Activated naive CD8-positive, alpha-beta T cell treated with anti-CD3 and anti-CD28 coated beads, Interleukin-2, amount 50 U/mL, for 24 hours (primary cell): ENCODE measurements around the gene TTLL12.

Experiments used
- ATAC-seq: fragments of 150-1000 bp; cut with Tn5 transposase; one replicate; pipeline ENCODE4 v1.10.0; 2021
- DNase-seq: peaks from one replicate; pipeline ENCODE4 v3.0.0; 2021
- H3K27ac Mint-ChIP-seq: one replicate; pipeline ENCODE4 v1.8.0; 2021; ENCODE audit warnings: mild to moderate bottlenecking, mixed read lengths
- H3K27me3 Mint-ChIP-seq: one replicate; pipeline ENCODE4 v1.8.0; 2021; ENCODE audit warnings: mixed read lengths
- H3K36me3 Mint-ChIP-seq: one replicate; pipeline ENCODE4 v1.8.0; 2021; ENCODE audit warnings: low read depth, mixed read lengths
- H3K4me1 Mint-ChIP-seq: one replicate; pipeline ENCODE4 v1.8.0; 2021; ENCODE audit warnings: mixed read lengths
- H3K4me3 Mint-ChIP-seq: one replicate; pipeline ENCODE4 v1.8.0; 2021; ENCODE audit warnings: mild to moderate bottlenecking, moderate library complexity, mixed read lengths
- H3K9me3 Mint-ChIP-seq: one replicate; pipeline ENCODE4 v1.8.0; 2021; ENCODE audit warnings: mixed read lengths

TTLL12 gene

DNA sequence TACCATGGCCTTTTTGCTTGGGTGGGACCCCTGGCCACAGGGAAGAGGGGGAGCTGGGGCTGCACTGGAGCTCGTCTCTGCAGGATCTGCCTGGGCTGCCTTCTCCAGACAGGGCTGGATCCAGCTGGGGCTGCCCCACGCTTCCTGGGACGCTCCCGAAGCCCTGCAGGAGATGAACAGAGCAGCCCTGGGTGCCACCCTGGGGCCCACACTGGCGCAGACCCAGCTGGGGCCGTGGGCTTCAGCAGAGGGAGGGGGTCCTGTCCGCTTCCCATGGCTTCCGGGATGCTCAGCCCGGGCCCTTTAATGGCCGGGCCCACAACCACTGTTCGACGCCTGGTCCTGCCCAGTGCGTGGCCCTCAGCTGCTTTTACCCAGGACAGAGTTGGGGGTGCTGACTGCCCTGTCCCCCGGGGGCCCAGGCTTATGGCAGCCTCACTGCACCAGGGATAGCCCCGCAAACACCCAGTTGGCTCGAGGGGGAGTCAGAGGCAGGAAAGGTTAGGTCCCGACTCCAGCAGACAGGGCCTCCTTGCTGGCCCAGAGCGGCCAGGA lies 23.6 kb downstream of the TTLL12 start:
- DNase-seq (no peak), ATAC-seq (no peak)
- Mint-ChIP-seq H3K4me1 (no peaks in the 10 kb centered on the region), H3K27ac (no peak overlapping the region), H3K9me3 (no peaks in the 10 kb centered on the region), H3K4me3 (no peak overlapping the region), H3K27me3 (no peaks in the 10 kb centered on the region), H3K36me3 (peaks cover 8% of the 10 kb centered on the region)

DNA sequence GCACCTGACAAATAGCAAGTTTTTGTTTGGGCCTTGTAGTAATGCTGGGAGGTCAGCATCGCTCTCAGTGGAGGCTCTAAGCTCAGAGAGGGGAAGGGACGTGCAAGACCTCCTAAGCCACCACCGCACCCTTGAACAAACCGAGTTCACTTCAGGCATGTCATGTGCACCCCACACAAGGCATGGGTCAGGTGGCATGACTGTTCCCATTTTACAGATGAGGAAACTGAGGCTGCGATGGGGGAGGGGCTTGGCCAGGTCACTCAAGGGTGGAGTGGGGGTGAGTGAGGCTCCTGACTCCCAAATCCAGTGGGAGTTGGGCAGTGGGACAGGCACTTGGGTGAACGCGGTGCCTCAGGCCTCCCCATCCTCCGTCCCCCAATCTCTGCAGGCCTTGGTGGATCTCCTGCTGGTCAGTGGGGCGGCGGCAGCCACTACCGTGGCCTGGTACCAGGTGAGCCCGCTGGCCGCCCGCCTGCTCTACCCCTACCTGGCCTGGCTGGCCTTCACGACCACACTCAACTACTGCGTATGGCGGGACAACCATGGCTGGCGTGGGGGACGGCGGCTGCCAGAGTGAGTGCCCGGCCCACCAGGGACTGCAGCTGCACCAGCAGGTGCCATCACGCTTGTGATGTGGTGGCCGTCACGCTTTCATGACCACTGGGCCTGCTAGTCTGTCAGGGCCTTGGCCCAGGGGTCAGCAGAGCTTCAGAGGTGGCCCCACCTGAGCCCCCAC lies 24.4 kb downstream of the TTLL12 start:
- ATAC-seq: no peak
- Mint-ChIP-seq H3K36me3 (peaks cover 8% of the 10 kb centered on the region), H3K27me3 (no peaks in the 10 kb centered on the region), H3K9me3 (no peaks in the 10 kb centered on the region), H3K4me3 (no peak overlapping the region), H3K27ac (no peak overlapping the region), H3K4me1 (no peaks in the 10 kb centered on the region)
- no peak for DNase-seq

DNA sequence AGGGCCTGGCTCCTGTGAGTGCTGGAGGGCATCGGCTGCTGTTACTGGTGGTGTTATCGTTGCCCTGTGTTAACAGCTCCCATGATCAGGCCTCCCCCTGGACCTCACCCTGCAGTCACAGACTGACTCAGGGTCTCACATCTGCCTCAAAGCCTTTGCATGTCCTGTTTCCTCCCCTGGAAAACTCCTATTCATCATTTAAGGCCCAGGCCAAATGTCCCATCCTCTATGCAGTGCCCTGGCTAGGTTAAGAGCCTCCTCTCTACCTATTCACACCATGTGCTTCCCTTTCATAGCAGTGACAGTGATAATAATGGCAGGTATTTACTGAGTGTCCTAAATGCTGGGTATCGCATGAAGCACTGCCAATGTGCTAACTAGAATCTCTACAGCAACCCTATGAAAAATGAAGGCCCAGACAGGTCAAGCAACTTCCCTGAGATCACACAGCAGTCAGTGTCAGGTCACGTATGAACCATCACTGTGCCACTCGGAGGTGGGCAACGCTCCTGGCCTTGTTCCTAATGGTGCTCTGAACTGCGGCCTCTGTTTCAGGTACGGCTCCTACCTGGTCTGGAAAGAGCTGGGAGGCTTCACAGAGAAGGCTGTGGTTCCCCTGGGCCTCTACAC lies 26.3 kb downstream of the TTLL12 start:
- ATAC-seq (no peak), DNase-seq (no peak)
- peaks cover 5% of the 10 kb centered on the region for H3K4me1 Mint-ChIP-seq
- no peak overlapping the region for H3K4me3 Mint-ChIP-seq
- H3K36me3 Mint-ChIP-seq: peaks cover 8% of the 10 kb centered on the region
- no peaks in the 10 kb centered on the region for H3K9me3 Mint-ChIP-seq
- H3K27ac Mint-ChIP-seq: no peak overlapping the region
- no peaks in the 10 kb centered on the region for H3K27me3 Mint-ChIP-seq

DNA sequence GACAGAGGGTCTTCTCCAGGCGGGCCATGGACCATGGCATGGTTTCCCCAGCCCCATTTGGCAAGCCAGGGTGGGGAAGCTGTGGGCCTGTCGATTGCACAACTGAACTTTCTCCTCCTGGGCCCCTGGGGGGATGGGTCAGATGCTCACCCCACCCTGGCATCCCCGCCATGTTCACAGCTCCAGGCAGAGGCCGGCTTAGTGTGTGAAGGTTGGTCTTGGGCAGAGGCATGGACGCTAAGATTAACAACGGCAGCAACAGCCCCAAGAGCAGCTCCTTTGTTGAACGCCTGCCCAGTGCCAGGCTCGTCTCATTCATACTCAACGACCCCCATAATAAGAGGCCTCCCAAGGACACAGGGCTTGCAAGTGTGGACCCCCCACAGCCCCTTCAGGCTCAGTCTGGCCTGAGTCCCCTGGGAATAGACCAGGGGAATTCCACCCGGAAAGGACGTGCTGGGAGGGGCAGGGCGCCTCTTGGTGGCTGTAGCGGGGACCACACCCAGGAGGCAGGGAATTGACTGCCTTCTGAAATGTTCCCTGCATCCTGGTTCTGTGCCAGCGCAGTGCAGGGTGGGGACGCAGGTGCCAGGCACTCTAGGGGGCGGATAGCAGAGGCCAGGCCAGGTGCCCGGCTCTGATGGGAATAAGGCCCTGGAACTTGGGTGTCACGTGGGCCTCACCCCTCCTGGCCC lies 27.3 kb downstream of the TTLL12 start:
- no peak for DNase-seq
- Mint-ChIP-seq H3K4me3 (no peak overlapping the region), H3K27me3 (no peaks in the 10 kb centered on the region), H3K4me1 (peaks cover 10% of the 10 kb centered on the region), H3K27ac (no peak overlapping the region), H3K36me3 (peaks cover 8% of the 10 kb centered on the region), H3K9me3 (no peaks in the 10 kb centered on the region)
- ATAC-seq: no peak

DNA sequence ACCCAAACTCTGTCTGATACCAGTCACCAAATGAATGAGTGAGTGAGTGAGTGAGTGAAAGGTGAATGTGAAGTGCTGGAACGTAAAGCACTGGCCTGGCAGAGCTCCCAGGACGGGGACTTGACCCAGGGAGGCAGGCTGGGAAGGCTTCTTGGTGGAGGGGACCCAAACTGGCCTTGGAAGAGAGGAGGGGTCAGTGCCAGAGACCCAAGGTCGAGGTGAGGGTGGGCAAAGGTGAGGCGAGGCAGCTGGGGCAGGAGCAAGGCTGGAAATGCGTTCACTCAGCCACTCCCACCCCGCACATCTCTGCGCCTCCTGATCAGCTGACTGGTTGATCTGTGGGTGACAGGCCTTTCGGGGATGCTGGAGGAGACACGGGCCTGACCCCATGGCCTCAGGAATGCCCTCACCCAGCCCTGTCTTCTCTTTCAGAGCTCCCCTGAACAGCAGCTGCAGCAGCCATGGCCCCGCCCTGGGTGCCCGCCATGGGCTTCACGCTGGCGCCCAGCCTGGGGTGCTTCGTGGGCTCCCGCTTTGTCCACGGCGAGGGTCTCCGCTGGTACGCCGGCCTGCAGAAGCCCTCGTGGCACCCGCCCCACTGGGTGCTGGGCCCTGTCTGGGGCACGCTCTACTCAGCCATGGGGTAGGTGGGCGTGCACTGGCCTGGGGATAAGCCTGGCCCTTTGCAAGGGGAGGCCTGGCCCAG lies 28.0 kb downstream of the TTLL12 start:
- no peaks in the 10 kb centered on the region for H3K27me3 Mint-ChIP-seq
- no peaks in the 10 kb centered on the region for H3K9me3 Mint-ChIP-seq
- H3K4me1 Mint-ChIP-seq: peaks cover 12% of the 10 kb centered on the region
- ATAC-seq: no peak
- DNase-seq: no peak
- no peak overlapping the region for H3K27ac Mint-ChIP-seq
- peaks cover 7% of the 10 kb centered on the region for H3K36me3 Mint-ChIP-seq
- H3K4me3 Mint-ChIP-seq: no peak overlapping the region

DNA sequence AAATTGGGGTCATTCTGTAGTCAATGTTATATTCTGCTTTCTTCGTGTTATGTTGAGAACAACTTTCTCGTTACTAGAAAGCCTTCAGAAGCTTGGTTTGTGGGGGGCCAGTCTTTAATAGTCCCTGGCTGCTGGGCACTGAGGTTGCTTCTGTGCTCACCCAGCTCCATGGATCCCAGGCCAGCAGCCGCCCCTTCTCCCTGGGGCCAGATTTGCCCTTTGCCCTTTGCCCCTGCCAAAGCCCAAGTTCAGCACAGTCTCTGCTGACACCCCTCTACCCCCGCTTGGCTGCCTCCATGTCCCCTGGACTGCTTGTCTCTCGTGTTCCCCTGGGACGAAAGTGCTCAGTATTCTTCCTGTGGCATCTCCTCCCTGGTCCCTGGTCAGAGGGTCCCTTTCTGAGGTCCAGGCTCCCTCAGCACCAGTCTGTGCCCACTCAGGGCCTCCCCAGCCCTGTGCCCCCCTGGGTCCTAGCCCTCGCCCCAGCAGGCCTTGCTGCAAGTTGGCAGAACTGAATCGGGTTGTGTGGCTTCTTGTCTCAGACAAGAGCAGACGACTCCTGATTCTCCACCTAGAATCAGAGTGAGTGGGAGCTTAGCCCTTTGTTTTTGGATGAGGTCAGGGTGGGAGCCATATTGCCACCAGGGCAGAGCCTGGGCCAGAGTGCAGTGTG lies 28.9 kb downstream of the TTLL12 start:
- no peak for DNase-seq
- Mint-ChIP-seq H3K27ac (no peak overlapping the region), H3K4me3 (no peak overlapping the region), H3K36me3 (peaks cover 5% of the 10 kb centered on the region), H3K27me3 (no peaks in the 10 kb centered on the region), H3K4me1 (peaks cover 14% of the 10 kb centered on the region), H3K9me3 (no peaks in the 10 kb centered on the region)
- ATAC-seq: no peak

DNA sequence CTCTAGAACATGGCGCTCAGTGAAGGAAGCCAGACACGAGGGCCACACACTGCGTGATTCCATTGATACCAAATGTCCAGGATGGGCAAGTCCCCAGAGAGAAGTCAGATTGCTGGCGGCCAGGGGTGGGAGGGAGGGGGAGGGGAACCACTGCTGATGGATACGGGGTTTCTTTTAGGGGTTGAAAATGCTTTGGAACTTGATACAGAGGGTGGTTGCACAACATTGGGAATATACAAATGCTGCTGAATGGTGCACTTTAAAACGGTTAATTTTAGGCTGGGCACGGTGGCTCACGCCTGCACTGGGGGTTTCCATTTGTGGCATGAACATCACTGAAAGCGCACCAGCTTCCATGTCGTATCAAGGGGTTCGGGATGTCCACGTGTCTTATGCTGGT lies 30.5 kb downstream of the TTLL12 start:
- peaks cover 2% of the 10 kb centered on the region for H3K36me3 Mint-ChIP-seq
- ATAC-seq: no peak
- DNase-seq: no peak
- H3K27ac Mint-ChIP-seq: no peak overlapping the region
- no peaks in the 10 kb centered on the region for H3K27me3 Mint-ChIP-seq
- peaks cover 20% of the 10 kb centered on the region for H3K4me1 Mint-ChIP-seq
- H3K4me3 Mint-ChIP-seq: no peak overlapping the region
- no peaks in the 10 kb centered on the region for H3K9me3 Mint-ChIP-seq

DNA sequence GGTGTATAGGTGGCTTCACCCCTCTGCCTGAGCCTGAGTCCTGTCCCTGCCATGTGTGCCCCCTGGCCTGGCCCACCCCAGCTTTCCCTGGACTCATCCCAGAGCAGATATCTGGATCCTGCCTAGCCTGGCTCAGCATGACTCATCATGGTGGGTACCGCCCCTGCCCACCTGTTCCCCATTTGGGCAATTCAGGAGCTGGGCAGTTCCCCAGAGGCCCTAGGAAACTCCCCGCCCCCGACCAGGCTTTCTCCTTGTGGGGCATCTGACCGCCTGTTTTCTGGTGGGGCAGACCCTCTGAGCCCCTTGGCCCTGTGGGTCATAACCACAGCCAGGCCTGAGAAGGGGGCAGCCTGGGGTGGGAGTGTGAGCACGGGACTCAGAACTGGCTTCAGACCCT lies 31.1 kb downstream of the TTLL12 start:
- H3K9me3 Mint-ChIP-seq: no peaks in the 10 kb centered on the region
- ATAC-seq (no peak), DNase-seq (peak; percentile 16)
- peaks cover 2% of the 10 kb centered on the region for H3K36me3 Mint-ChIP-seq
- H3K27ac Mint-ChIP-seq: no peak overlapping the region
- H3K27me3 Mint-ChIP-seq: no peaks in the 10 kb centered on the region
- peaks cover 24% of the 10 kb centered on the region for H3K4me1 Mint-ChIP-seq
- H3K4me3 Mint-ChIP-seq: no peak overlapping the region

DNA sequence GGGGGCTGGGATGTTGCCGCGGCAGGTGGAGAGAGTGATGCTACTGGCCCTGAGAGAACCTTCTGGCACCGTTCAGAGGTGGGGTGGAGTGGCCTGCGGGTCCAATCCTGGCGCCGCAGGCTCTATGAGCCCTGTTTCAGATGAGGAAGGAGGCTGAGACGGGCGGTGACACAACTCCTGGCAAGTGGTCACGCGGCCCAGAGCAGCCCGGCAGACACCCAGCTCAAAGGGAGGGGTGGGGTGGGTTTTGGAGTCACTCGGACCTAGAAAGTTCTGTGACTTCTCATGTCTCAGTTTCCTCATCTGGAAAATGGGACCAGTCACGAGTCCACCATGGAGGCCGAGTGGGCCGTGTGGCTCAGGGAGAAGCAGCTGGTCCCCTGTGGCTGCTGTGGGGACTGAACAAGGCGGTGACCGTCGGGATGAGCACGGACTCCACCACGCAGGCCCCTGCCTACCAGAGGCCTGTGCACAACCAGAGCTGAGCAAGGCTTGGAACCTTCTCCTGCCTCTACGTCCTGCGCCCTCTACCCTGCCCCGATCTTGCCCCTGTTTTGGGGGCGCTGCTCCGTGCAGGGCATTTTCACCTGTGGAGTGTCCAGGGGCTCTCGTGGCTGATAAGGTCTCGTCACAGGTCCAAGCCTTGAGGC lies 31.9 kb downstream of the TTLL12 start:
- Mint-ChIP-seq H3K4me3 (no peak overlapping the region), H3K27ac (no peak overlapping the region), H3K4me1 (peaks cover 28% of the 10 kb centered on the region), H3K9me3 (no peaks in the 10 kb centered on the region), H3K27me3 (no peaks in the 10 kb centered on the region), H3K36me3 (peaks cover 2% of the 10 kb centered on the region)
- no peak for DNase-seq
- ATAC-seq: no peak

DNA sequence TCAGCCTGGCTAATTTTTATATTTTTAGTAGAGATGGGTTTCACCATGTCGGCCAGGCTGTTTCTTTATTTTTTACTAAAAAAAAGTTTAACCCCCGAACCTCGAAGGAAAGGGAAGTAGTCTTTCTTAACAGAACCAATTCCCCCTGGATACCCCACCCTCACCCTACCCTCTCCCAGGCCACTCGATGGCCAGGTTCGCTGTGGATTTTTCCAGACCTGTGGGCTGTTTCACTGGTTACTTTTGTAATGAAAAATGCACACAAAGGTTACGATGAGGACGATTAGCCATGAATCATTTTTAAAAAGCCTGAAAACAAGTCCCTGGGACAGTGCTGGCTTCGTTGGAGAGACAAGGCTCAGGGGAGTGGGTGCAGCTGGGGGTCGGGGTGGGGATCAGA lies 33.0 kb downstream of the TTLL12 start:
- H3K4me3 Mint-ChIP-seq: no peak overlapping the region
- peaks cover 2% of the 10 kb centered on the region for H3K36me3 Mint-ChIP-seq
- H3K4me1 Mint-ChIP-seq: peaks cover 28% of the 10 kb centered on the region
- ATAC-seq (no peak), DNase-seq (no peak)
- no peaks in the 10 kb centered on the region for H3K27me3 Mint-ChIP-seq
- no peak overlapping the region for H3K27ac Mint-ChIP-seq
- no peaks in the 10 kb centered on the region for H3K9me3 Mint-ChIP-seq

DNA sequence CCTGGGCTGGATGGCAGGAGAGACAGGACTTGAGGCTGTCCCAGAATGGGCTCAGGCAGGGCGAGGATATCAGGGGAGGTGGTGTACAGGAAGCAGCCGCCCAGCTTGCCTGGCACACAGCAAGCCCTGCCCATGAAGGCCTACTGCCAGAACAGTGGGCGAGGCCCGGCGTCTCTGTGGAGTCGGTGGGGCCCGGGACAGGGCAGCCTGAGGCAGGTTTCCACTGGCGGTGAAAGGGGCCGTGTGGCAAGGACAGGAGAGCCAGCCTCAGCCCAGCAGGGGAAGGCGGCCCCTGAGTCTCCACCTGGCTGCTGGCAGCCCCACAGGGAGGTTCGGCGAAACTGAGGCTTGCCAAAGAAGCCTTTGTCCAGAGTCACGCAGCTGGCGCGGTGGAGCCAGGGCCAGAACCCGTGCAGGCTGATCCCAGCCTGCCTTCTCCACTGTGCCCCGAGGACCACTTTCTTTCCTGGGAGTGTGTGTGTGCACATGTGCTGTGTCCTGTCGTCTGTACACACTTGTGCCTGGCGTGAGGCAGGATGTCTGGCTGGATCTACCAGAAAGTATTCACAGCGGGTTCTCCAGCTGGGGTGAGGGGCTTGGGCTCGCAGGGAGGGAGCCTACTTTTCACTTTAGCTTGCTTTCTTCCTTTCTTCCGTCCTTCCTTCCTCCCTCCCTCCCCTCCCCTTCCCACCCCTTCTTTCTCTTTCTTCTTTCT lies 34.4 kb downstream of the TTLL12 start:
- Mint-ChIP-seq H3K36me3 (no peaks in the 10 kb centered on the region), H3K27me3 (no peaks in the 10 kb centered on the region), H3K9me3 (no peaks in the 10 kb centered on the region), H3K4me1 (peaks cover 39% of the 10 kb centered on the region), H3K4me3 (peak overlapping the region; percentile 82), H3K27ac (peak overlapping the region; percentile 52)
- peak; percentile 88 for ATAC-seq
- DNase-seq: peak; percentile 66

DNA sequence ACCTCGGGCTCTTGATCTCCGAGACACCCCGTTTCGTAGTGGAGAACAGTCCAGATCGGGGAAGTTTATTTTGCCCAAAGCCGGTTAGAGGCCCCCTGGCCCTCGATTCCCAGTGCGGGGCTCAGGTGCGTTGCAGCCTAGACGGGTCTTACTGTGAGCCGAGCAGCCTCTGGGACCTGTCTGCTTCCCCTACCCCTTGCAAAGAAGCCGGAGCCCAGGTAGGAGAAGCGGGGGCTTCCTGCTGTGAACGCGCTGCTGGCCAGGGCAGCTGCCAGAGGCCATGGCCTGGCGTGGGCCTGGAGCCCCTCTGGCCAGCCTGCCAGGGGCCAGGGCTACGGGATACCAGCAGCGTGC lies 35.0 kb downstream of the TTLL12 start:
- no peaks in the 10 kb centered on the region for H3K36me3 Mint-ChIP-seq
- peak overlapping the region; percentile 82 for H3K4me3 Mint-ChIP-seq
- peak overlapping the region; percentile 52 for H3K27ac Mint-ChIP-seq
- H3K4me1 Mint-ChIP-seq: peaks cover 44% of the 10 kb centered on the region
- ATAC-seq (peak; percentile 3), DNase-seq (peak; percentile 23)
- no peaks in the 10 kb centered on the region for H3K9me3 Mint-ChIP-seq
- no peaks in the 10 kb centered on the region for H3K27me3 Mint-ChIP-seq

DNA sequence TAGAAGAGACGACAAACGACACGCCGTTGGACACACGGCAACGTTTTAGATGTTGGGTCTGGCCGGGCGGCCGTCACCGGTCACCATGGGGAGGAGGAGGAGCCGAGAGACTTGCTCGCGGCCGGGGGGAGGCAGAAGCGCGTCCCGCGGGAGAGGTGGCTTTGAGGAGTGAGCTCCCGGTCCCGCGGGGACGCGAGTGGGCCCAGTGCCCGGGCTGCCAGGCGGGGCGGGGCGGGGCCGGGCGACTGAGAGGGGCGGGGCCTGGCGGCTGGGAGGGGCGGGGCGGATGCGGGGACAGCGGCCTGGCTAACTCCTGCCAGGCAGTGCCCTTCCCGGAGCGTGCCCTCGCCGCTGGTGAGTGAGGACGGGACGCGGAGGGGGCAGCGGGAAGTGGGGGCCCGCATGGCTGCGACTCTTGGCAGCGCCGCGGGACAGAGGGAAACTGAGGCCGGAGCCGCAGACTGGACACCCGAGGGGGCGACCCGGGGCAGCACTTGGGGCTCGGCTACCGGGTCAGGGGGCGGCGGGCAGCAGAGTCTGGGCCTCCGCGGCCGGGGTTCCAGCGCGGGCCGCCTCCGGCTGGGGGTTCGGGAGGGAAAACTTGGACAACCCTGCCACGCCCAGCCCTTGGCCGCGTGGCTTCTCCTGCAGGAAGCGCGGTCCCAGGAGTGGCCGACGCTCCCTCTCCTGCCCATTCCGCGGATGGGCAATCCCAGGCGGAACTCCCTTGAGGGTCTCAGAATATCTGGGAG lies 35.5 kb downstream of the TTLL12 start, which contains the start of gene TSPO:
Gene TSPO, plus strand, starts transcription at position 309 of the 752 bp plus-strand sequence. CDS start 7,680 bp downstream, outside the sequence.
- Mint-ChIP-seq H3K4me1 (peaks cover 46% of the 10 kb centered on the region), H3K27ac (peak within 1 kb of the TSS; percentile 78), H3K27me3 (no peaks in the 10 kb centered on the region), H3K9me3 (no peaks in the 10 kb centered on the region), H3K4me3 (peak within 1 kb of the TSS; percentile 82), H3K36me3 (no peaks in the 10 kb centered on the region)
- ATAC-seq: peak; percentile 50
- peak; percentile 68 for DNase-seq
